Lower leg skin (tissue), 3 donors: ENCODE measurements around the gene AKAP6.

ENCODE experiments used
- POLR2A ChIP-seq, 2 donors: fragments of 450-650 bp; IDR thresholded peaks; one replicate each; pipeline ENCODE4 v1.6.1; 2016 to 2017; ENCODE audit warnings: antibody characterized with exemption in 2 of 2, mild to moderate bottlenecking in 1 of 2, moderate library complexity in 1 of 2
- TF ChIP-seq, protein P1 (sequence below), 3 donors: fragments of 450-650 bp; IDR thresholded peaks; one replicate each; pipeline ENCODE4 v1.5.1; 2016; ENCODE audit warnings: antibody characterized with exemption in 3 of 3, mild to moderate bottlenecking in 3 of 3, moderate library complexity in 2 of 3

- TF ChIP-seq, protein P1, sequence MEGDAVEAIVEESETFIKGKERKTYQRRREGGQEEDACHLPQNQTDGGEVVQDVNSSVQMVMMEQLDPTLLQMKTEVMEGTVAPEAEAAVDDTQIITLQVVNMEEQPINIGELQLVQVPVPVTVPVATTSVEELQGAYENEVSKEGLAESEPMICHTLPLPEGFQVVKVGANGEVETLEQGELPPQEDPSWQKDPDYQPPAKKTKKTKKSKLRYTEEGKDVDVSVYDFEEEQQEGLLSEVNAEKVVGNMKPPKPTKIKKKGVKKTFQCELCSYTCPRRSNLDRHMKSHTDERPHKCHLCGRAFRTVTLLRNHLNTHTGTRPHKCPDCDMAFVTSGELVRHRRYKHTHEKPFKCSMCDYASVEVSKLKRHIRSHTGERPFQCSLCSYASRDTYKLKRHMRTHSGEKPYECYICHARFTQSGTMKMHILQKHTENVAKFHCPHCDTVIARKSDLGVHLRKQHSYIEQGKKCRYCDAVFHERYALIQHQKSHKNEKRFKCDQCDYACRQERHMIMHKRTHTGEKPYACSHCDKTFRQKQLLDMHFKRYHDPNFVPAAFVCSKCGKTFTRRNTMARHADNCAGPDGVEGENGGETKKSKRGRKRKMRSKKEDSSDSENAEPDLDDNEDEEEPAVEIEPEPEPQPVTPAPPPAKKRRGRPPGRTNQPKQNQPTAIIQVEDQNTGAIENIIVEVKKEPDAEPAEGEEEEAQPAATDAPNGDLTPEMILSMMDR (IDR thresholded peaks at IDR 0.05) = no peak
- TF ChIP-seq POLR2A (IDR thresholded peaks at IDR 0.05) = no peak
Observed at GRCh38 chr14:32835924-32836323, 506.8 kb downstream of the AKAP6 start.
